NCI-H2107 treated with DMSO at 0.1 percent for 48 hours (cell line): ENCODE results near the gene GRIK3.
"Not testable (repeated sequence)": the region's sequence is repeated elsewhere in the genome, so short reads cannot be mapped to it uniquely, and the experiment has no call there.

Experiments
- DNase-seq: peaks from one replicate; lab custom pipeline; 2025; ENCODE audit not compliant: unreplicated experiment; lab: John Stamatoyannopoulos, UW

GRIK3 gene

DNA sequence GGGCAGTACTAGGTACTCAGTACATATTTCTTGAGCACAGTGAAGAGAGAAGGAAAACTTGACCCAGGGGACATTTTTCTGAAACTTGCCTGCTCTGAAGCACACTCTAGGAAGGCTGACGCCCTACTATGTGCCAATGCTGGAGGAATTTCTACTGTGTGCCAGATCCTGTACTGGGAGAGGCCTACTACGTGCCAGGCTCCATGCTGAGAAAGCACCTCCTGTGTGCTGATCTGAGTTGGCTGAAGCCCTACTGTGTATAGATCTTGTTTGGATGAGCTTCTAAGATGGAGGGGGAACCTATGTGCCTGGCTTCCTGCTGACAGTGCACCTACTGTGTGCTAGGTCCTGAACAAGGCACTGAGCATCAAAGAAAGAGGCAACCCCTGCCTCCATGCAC lies 86.2 kb downstream of the GRIK3 start:
- no peak for DNase-seq

DNA sequence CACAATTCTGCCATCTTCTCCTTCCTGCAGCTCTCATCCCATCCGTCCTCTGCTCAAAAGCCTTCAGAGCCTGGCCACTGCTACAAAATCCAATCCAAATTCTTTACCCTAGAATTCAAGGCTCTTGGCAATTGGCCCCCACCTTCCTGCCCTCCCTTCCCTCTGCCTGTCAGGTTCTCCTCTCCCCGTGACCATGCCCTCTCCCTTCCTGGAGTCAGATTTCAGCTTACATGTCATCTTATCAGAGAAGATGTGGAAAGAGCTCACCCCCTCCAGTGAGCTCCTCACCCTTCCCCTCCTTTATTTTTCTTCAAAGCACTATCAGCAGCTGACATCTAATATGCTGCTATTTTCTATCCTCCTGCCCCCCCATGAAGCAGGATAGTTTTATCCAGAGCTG lies 86.9 kb downstream of the GRIK3 start:
- peak; percentile 60 for DNase-seq

GRCh38 chr1:36944883-36945282 lies 89.4 kb downstream of the GRIK3 start:
- no peak for DNase-seq

DNA sequence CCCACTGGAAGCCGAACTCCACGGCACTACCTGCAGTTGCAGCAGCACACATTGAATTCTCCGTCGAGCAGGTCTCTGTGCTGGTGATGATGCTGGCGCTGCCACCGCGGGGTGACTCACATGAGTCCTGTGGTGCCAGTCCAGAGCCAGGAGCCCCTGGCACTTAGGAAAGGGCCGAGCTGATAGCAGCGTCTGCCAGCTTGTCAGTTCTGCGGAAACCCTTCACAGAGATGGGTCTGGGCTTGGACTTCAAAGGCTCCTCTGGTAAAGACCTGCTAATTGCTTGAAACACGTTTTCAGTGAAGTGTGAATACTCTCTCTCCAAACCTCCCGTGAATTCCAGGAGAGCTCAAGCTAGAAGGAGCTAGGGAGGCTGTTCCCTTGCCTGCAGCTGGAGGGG lies 92.2 kb downstream of the GRIK3 start:
- no peak for DNase-seq

DNA sequence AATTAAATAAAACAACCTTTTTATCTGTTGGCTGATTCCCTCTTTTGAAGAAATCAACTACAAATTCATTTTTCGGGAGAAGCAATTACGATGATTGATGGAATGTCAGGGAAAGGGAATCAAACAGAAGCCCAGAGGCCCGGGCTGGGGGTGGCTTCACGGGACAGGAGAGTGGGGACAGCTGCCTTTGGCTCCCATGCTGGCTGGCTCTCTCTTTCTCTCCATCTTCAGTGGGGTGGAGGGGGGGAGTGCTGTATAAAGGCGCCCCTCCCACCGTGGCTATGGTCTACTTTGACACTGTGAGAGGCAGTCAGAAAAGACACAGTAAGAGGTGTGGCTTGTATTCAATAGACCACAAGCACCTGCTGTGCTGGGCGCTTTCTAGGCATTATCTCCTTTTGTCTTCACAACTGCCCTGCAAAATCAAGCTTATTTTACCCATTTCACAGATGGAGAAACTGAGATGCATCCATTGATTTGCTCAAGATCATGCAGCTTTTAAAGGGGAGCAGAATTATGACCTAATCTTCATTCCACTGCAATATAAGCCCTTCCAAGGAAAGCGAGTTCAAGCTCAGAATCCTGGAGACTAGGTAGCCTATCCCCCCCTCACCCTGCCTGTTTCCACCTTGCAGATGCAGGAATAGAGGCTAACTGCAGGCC lies 92.9 kb downstream of the GRIK3 start:
- DNase-seq: no peak

- no peak for DNase-seq
Measured at GRCh38 chr1:36938819-36939218, 95.5 kb downstream of the GRIK3 start.

GRCh38 chr1:36937371-36937770 lies 96.9 kb downstream of the GRIK3 start:
- DNase-seq: no peak

DNA sequence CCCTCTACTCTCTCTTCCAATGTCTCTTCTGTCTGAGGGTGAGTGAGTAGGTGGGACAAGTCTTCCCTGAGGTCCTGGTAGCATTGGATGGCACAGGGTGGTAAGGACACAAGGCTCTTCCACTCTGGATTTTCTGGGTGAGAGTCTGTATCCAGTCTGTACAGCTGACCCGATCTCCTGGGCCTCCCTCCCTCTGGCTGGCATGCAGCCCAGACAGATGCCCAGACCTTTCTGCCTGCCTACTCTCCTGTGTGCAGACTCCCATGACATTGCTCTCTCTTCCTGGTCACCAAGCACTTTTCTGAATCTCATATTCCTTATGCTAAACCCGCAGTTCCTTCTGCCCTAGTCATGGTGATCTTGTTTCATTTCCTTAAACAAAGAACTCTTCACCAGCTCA lies 100.3 kb downstream of the GRIK3 start:
- DNase-seq: peak; percentile 49

DNA sequence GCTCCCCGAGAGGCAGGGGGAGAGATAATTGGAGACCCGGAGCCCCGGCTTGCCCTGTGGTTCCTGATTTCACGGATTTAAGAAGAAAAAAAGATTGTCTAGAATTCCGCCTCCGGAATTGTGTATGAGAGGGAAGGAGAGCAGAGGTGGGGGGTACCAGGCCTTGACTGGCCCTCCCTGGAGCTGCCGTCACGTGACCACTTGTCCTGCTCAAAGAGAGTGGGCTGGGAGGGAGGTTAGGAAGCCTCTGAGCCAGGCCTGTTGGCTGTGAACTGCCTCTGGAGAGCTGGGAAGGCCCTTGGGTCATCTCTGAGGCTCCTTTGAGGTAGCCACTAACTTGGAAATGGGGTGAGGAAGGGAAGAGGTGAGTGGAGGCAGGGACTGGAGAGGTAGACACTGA lies 106.5 kb downstream of the GRIK3 start:
- DNase-seq: no peak

GRCh38 chr1:36925251-36925650 lies 109.1 kb downstream of the GRIK3 start:
- DNase-seq: no peak

- DNase-seq: peak; percentile 8
Measured at GRCh38 chr1:36924282-36924811, 110.0 kb downstream of the GRIK3 start.

GRCh38 chr1:36922593-36923426 lies 111.5 kb downstream of the GRIK3 start:
- DNase-seq: no peak

DNA sequence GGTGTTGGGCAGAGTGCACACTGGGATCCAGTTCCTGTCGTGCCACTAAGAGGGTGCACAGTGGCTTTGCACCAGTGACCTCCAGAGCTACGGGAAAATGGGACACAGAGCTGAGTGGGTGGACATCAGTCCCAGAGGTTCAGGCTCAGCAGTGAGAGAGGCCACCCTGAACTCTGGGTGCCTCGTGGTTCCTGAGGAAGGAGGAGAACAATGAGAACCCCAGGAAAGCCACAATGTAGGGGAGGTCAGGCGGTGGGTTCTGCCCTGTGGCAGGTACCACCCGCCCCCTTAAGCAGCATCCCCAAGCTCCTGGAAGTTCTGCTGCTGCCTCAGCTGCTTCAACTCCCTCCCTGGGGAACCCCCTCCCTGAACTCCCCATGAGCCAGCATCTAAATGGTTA lies 112.2 kb downstream of the GRIK3 start:
- DNase-seq: no peak

GRCh38 chr1:36920801-36921405 lies 113.4 kb downstream of the GRIK3 start:
- no peak for DNase-seq

DNA sequence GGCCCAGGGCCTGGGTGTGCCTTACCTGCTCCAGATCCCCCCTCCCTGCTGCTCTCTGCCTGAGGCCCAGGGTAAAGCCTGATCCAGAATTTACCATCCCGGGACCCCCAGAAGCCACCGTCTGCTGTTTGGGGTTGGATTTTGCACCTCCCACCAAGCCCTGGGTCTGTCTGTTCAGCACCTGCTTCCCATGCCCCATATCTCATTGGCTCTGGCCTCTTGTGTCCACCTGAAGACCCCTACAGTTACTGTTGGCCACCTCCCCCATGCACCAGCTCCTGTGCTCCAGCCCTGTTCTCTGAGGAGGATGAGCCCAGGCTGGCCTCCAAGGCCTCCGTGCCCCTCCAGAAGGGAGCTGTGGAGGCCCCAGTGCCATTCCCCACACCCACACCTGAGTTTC lies 113.9 kb downstream of the GRIK3 start:
- no peak for DNase-seq

DNA sequence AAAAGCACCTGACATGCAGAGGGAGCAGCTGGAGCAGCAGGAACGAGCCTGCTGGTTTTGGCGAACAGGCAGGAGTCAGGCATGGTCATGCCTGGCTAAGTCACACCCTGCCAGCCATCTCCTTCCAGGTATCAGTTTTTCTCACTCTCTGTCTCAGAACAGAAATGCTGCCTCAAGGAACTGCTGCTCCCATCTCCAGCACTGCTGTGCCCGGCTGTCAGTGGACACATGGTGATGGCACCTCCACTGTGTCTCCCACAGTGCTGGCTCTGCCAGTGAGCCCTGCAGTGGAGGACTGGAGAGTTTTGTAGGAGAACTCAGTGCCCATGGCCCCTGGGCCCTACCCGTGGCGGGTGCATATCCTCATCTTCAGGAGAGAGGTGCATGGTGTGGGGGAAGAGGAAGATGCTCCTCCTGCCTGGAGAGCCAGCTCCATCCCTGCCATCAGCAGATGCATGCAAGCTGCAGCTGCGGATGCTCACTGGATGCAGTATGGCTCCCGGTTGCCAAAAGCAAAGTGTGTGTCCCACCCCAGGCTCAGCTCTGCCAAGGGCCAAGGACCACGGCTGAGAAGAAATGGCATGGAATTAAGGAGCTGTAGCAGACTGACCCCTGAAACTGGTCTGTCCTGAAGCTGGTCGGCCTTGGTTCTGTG lies 114.7 kb downstream of the GRIK3 start:
- no peak for DNase-seq

DNA sequence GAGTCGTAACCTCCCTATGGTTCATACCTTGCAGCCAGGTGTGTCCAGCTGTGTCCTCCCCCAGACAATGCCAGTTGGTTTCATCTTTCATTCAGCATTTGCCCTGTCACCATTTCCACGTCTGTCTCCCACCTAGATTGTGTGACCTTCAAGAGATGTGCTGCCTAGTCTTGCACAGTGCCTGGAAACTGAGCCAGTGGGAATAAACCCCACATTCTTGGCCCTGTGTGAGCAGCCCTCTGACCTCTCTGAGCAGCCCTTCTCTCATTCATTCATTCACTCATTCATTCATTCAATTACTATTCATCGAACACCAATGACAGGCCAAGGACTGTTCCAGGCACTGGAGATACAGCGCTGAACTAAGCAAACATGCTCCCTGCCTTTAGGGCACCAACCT lies 115.7 kb downstream of the GRIK3 start:
- no peak for DNase-seq

- not testable (repeated sequence) for DNase-seq
Measured at GRCh38 chr1:36916542-36916941, 117.8 kb downstream of the GRIK3 start.

GRCh38 chr1:36913484-36914060 lies 120.7 kb downstream of the GRIK3 start:
- no peak for DNase-seq

DNA sequence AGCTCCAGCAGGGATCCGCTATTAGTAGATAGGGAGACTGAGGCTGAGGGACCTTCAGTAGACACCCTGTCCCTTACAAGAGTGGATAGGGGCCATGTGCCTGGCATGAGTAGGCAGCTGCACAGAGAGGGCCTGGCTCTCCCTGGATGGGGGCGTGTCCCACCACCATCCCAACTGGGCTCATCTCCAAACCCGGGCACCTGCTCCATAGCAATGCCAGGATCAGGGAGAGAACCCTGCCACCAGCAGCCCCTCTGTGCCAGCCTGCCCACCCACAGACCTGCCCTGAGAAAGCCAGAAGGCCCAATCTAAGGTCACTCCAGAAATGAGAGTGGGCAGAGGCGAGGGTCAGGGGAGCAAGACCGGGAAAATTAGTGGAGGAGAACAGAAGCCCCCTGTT lies 121.3 kb downstream of the GRIK3 start:
- DNase-seq: no peak

- DNase-seq: no peak
Measured at GRCh38 chr1:36912365-36912865, 121.9 kb downstream of the GRIK3 start.
